SK-N-MC (cell line): Measurements from ENCODE around the gene COL1A2.

Experiments used
- EZH2 ChIP-seq: fragments of 200-600 bp; sonication (generic); IDR thresholded peaks from one replicate; pipeline ENCODE4 v1.6.1; 2017; ENCODE audit warnings: antibody characterized with exemption
- FOXP2 ChIP-seq: optimal IDR thresholded peaks from 2 replicates; pipeline ENCODE3; 2011; ENCODE audit warnings: mild to moderate bottlenecking, moderate library complexity; ENCODE audit not compliant: insufficient read depth; ENCODE audit errors: extremely low read length, control extremely low read depth
- POLR2AphosphoS5 ChIP-seq: IDR thresholded peaks from 2 replicates; pipeline ENCODE4 v1.6.1; 2012; ENCODE audit warnings: mild to moderate bottlenecking, low read depth, low read length, borderline replicate concordance

DNA sequence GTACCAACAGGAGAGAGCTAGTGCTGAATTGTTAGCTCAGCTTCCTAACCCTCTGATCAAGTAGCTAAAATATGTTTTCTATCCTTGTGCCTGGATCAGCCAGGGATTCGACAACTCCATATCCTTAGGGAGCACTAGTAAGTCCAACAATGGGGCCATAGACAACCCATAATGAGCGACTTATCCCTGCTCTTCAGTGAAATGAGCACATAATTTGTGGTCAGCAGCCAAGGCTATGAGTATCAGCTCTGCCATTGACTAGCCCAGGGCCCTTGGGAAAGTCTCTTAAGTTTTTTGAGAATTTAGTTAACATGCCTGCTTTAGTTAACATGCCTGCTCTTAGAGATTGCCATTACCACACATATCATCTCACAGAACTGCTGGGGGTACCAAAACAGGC, 39.3 kb downstream of the COL1A2 start:
- TF ChIP-seq EZH2 (no peak), POLR2AphosphoS5 (no peak), FOXP2 (no peak)
